SH-SY5Y (cell line): Measurements from ENCODE around the gene IQCN.

ENCODE experiments used
- GATA2 ChIP-seq: IDR thresholded peaks from 2 replicates; pipeline ENCODE4 v1.6.1; 2011; ENCODE audit warnings: mild to moderate bottlenecking, low read depth, low read length
- GATA3 ChIP-seq: IDR thresholded peaks from 2 replicates; pipeline ENCODE4 v1.6.1; 2011; ENCODE audit warnings: low read depth, mild to moderate bottlenecking, low read length, moderate library complexity

GRCh38 chr19:18252370-18252717 is 21.9 kb downstream of the IQCN start:
- no peak for TF ChIP-seq GATA3
- no peak for TF ChIP-seq GATA2
